HEK293 (cell line): Measurements from ENCODE around the gene ELOVL1.

Experiments
- HOXA7 ChIP-seq: sonication (generic); formaldehyde crosslinking; IDR thresholded peaks from 2 replicates; pipeline ENCODE4 v1.8.1; 2022; ENCODE audit warnings: missing genetic modification reagents, borderline replicate concordance
- IKZF3 ChIP-seq: fragments of 450-650 bp; IDR thresholded peaks from 2 replicates; pipeline ENCODE4 v1.5.0; 2018; ENCODE audit warnings: missing biosample characterization, mild to moderate bottlenecking, missing genetic modification characterization, moderate library complexity
- KLF16 ChIP-seq: fragments of 450-650 bp; formaldehyde crosslinking; IDR thresholded peaks from 2 replicates; pipeline ENCODE4 v1.5.1; 2017; ENCODE audit warnings: missing biosample characterization, missing genetic modification characterization
- KLF9 ChIP-seq: fragments of 450-650 bp; formaldehyde crosslinking; IDR thresholded peaks from 2 replicates; pipeline ENCODE4 v1.5.1; 2016; ENCODE audit warnings: missing biosample characterization, missing genetic modification characterization, low read depth
- RBAK ChIP-seq: fragments of 450-650 bp; formaldehyde crosslinking; IDR thresholded peaks from 2 replicates; pipeline ENCODE4 v1.5.1; 2016; ENCODE audit warnings: missing biosample characterization, missing genetic modification characterization
- SCRT2 ChIP-seq: fragments of 450-650 bp; formaldehyde crosslinking; IDR thresholded peaks from 2 replicates; pipeline ENCODE4 v1.5.1; 2016; ENCODE audit warnings: missing biosample characterization, missing genetic modification characterization
- TRIM28 ChIP-seq: IDR thresholded peaks from 2 replicates; pipeline ENCODE4 v1.6.1; 2011; ENCODE audit warnings: low read length, control low read depth, borderline replicate concordance
- YY2 ChIP-seq: fragments of 450-650 bp; formaldehyde crosslinking; IDR thresholded peaks from 2 replicates; pipeline ENCODE4 v1.5.1; 2016; ENCODE audit warnings: missing biosample characterization, missing genetic modification characterization
- ZNF10 ChIP-seq: fragments of 450-650 bp; formaldehyde crosslinking; IDR thresholded peaks from 2 replicates; pipeline ENCODE4 v1.5.1; 2017; ENCODE audit warnings: missing biosample characterization, missing genetic modification characterization
- ZNF112 ChIP-seq: fragments of 450-650 bp; formaldehyde crosslinking; IDR thresholded peaks from 2 replicates; pipeline ENCODE4 v1.5.0; 2017; ENCODE audit warnings: missing biosample characterization, missing genetic modification characterization
- ZNF132 ChIP-seq: fragments of 450-650 bp; formaldehyde crosslinking; IDR thresholded peaks from 2 replicates; pipeline ENCODE4 v1.5.1; 2017; ENCODE audit warnings: missing biosample characterization, missing genetic modification characterization, borderline replicate concordance
- ZNF155 ChIP-seq: fragments of 450-650 bp; formaldehyde crosslinking; IDR thresholded peaks from 2 replicates; pipeline ENCODE4 v1.5.1; 2016; ENCODE audit warnings: missing biosample characterization, missing genetic modification characterization
- ZNF16 ChIP-seq: fragments of 450-650 bp; formaldehyde crosslinking; IDR thresholded peaks from 2 replicates; pipeline ENCODE4 v1.5.1; 2016; ENCODE audit warnings: low read depth, missing biosample characterization, missing genetic modification characterization
- ZNF174 ChIP-seq: fragments of 450-650 bp; formaldehyde crosslinking; IDR thresholded peaks from 2 replicates; pipeline ENCODE4 v1.5.0; 2017; ENCODE audit warnings: missing biosample characterization, mild to moderate bottlenecking, missing genetic modification characterization
- ZNF23 ChIP-seq: fragments of 450-650 bp; formaldehyde crosslinking; IDR thresholded peaks from 2 replicates; pipeline ENCODE4 v1.5.1; 2016; ENCODE audit warnings: missing biosample characterization, missing genetic modification characterization, borderline replicate concordance
- ZNF274 ChIP-seq, 2 experiments: fragments of 200-500 bp in 1 of 2; fragments of 450-650 bp in 1 of 2; sonication (Bioruptor generic) in 1 of 2; formaldehyde crosslinking in 1 of 2; IDR thresholded peaks; 2 replicates each; pipeline versions ENCODE4 v1.5.1 to v1.6.1; 2014 to 2016; ENCODE audit warnings: borderline replicate concordance in 1 of 2, inconsistent platforms in 1 of 2, low read length in 1 of 2, missing biosample characterization in 1 of 2, missing genetic modification characterization in 1 of 2
- ZNF324 ChIP-seq: fragments of 450-650 bp; formaldehyde crosslinking; IDR thresholded peaks from 2 replicates; pipeline ENCODE4 v1.5.1; 2016; ENCODE audit warnings: missing biosample characterization, missing genetic modification characterization
- ZNF335 ChIP-seq: fragments of 450-650 bp; formaldehyde crosslinking; conservative IDR thresholded peaks from 2 replicates; pipeline ENCODE4 v1.5.1; 2016; ENCODE audit warnings: missing biosample characterization, missing genetic modification characterization
- ZNF37A ChIP-seq: fragments of 450-650 bp; IDR thresholded peaks from 2 replicates; pipeline ENCODE4 v1.5.1; 2018; ENCODE audit warnings: missing biosample characterization, missing genetic modification characterization
- ZNF433 ChIP-seq: fragments of 450-650 bp; formaldehyde crosslinking; IDR thresholded peaks from 2 replicates; pipeline ENCODE4 v1.5.1; 2016; ENCODE audit warnings: missing biosample characterization, missing genetic modification characterization, low read depth
- ZNF510 ChIP-seq: fragments of 450-650 bp; formaldehyde crosslinking; IDR thresholded peaks from 2 replicates; pipeline ENCODE4 v1.5.1; 2018; ENCODE audit warnings: mild to moderate bottlenecking, missing genetic modification characterization, missing biosample characterization; ENCODE audit not compliant: insufficient replicate concordance
- ZNF549 ChIP-seq: fragments of 450-650 bp; IDR thresholded peaks from 2 replicates; pipeline ENCODE4 v1.5.1; 2018; ENCODE audit warnings: missing biosample characterization, missing genetic modification characterization, mild to moderate bottlenecking, inconsistent platforms, moderate library complexity
- ZNF555 ChIP-seq: fragments of 450-650 bp; formaldehyde crosslinking; conservative IDR thresholded peaks from 2 replicates; pipeline ENCODE4 v1.5.1; 2017; ENCODE audit warnings: missing biosample characterization, mild to moderate bottlenecking, missing genetic modification characterization, inconsistent platforms
- ZNF624 ChIP-seq: fragments of 450-650 bp; formaldehyde crosslinking; IDR thresholded peaks from 2 replicates; pipeline ENCODE4 v1.5.1; 2017; ENCODE audit warnings: missing biosample characterization, missing genetic modification characterization
- ZNF654 ChIP-seq: fragments of 450-650 bp; formaldehyde crosslinking; IDR thresholded peaks from 2 replicates; pipeline ENCODE4 v1.5.1; 2016; ENCODE audit warnings: low read depth, missing biosample characterization, missing genetic modification characterization
- ZNF670 ChIP-seq: fragments of 450-650 bp; formaldehyde crosslinking; IDR thresholded peaks from 2 replicates; pipeline ENCODE4 v1.5.1; 2016; ENCODE audit warnings: missing biosample characterization, missing genetic modification characterization, low read depth
- ZNF701 ChIP-seq: fragments of 450-650 bp; formaldehyde crosslinking; IDR thresholded peaks from 2 replicates; pipeline ENCODE4 v1.5.1; 2016; ENCODE audit warnings: missing biosample characterization, missing genetic modification characterization
- ZNF791 ChIP-seq: fragments of 450-650 bp; formaldehyde crosslinking; IDR thresholded peaks from 2 replicates; pipeline ENCODE4 v1.5.1; 2016; ENCODE audit warnings: missing biosample characterization, missing genetic modification characterization
- ZNF830 ChIP-seq: fragments of 450-650 bp; IDR thresholded peaks from 2 replicates; pipeline ENCODE4 v1.5.0; 2018; ENCODE audit warnings: missing biosample characterization, missing genetic modification characterization, low read depth, mild to moderate bottlenecking, moderate library complexity
- TF ChIP-seq, protein P1 (sequence below): fragments of 450-650 bp; formaldehyde crosslinking; IDR thresholded peaks from 2 replicates; pipeline ENCODE4 v1.5.1; 2017; ENCODE audit warnings: missing biosample characterization, missing genetic modification characterization
- TF ChIP-seq, protein P2 (sequence below): fragments of 450-650 bp; formaldehyde crosslinking; IDR thresholded peaks from 2 replicates; pipeline ENCODE4 v1.5.1; 2016; ENCODE audit warnings: missing biosample characterization, missing genetic modification characterization
- TF ChIP-seq, protein P3 (sequence below): fragments of 450-650 bp; formaldehyde crosslinking; IDR thresholded peaks from 2 replicates; pipeline ENCODE4 v1.5.1; 2016; ENCODE audit warnings: missing biosample characterization, missing genetic modification characterization, borderline replicate concordance
- TF ChIP-seq, protein P4 (sequence below): fragments of 450-650 bp; formaldehyde crosslinking; IDR thresholded peaks from 2 replicates; pipeline ENCODE4 v1.5.1; 2016; ENCODE audit warnings: missing biosample characterization, missing genetic modification characterization

Gene ELOVL1

DNA sequence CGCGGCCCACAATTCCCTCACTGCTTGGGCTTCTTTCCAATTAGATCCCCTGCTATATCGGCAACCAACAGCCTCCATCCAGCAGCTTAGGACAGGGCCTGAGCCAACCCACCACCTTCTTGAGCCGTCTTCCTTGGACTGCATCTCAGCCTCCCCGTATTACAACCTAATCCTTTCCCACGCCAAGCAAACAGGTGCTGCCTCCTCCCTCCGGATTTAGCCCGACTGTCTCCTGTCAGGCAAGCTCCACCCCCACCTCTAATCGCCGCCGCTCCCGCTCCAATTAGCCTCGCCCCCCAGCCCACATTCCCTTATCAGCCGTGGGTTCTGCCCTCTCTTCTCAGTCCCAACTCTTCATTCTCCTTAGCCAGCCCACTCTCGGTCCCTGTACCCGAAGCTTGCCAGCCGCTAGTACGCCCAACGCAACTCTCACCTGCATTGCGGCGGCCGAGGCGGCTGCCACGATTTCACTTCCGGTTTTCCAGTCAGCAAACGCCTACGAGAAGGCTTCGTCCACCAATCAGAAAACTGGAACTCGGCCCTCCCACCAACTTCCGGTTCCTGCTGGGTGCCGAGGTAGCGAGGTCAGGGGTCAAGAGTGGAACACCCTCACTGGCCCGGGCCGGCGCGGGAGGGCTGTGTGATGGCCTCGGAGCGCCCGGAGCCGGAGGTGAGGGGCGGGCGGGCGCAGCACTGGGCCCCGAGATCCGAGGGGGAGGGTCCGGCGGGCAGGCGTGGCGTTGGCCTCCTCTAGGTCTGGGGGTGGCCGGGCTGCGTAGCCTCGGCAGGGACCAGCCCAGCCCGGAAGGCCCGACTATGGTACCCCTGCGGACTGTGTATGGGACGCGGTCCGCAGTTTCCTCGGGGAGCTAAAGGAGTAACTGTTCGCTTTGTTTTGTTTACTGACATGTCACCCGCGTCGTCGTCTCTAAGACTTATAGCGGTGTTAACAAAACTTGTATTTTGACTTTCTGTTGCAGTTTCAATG is 21.8 kb upstream of the ELOVL1 start, which contains the start of the genes MED8 and SZT2 (continued):
- no peak for TF ChIP-seq ZNF701 (tag by site-specific recombination)
- TF ChIP-seq ZNF335 (tag by site-specific recombination), result peak; percentile 98
- no peak for TF ChIP-seq ZNF174 (tag by site-specific recombination)
- no peak for TF ChIP-seq ZNF510 (tag by site-specific recombination)
- no peak for TF ChIP-seq ZNF654
- peak; percentile 61 for TF ChIP-seq KLF9 (tag by site-specific recombination)
- TF ChIP-seq ZNF37A (tag by site-specific recombination), result no peak
- TF ChIP-seq ZNF830, result no peak
- TF ChIP-seq IKZF3 (tag by site-specific recombination), result no peak
- TF ChIP-seq TRIM28, result no peak
- TF ChIP-seq, protein P1, sequence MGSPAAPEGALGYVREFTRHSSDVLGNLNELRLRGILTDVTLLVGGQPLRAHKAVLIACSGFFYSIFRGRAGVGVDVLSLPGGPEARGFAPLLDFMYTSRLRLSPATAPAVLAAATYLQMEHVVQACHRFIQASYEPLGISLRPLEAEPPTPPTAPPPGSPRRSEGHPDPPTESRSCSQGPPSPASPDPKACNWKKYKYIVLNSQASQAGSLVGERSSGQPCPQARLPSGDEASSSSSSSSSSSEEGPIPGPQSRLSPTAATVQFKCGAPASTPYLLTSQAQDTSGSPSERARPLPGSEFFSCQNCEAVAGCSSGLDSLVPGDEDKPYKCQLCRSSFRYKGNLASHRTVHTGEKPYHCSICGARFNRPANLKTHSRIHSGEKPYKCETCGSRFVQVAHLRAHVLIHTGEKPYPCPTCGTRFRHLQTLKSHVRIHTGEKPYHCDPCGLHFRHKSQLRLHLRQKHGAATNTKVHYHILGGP (tag by site-specific recombination), result no peak
- TF ChIP-seq, protein P2, sequence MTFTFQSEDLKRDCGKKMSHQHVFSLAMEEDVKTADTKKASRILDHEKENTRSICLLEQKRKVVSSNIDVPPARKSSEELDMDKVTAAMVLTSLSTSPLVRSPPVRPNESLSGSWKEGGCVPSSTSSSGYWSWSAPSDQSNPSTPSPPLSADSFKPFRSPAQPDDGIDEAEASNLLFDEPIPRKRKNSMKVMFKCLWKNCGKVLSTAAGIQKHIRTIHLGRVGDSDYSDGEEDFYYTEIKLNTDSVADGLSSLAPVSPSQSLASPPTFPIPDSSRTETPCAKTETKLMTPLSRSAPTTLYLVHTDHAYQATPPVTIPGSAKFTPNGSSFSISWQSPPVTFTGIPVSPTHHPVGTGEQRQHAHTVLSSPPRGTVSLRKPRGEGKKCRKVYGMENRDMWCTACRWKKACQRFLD (tag by site-specific recombination), result no peak
- no peak for TF ChIP-seq ZNF791 (tag by site-specific recombination)
- TF ChIP-seq ZNF155 (tag by site-specific recombination), result no peak
- no peak for TF ChIP-seq ZNF23 (tag by site-specific recombination)
- no peak for TF ChIP-seq ZNF670
- TF ChIP-seq ZNF10 (tag by site-specific recombination), result no peak
- TF ChIP-seq ZNF132 (tag by site-specific recombination), result no peak
- TF ChIP-seq KLF16 (tag by site-specific recombination), result peak; percentile 91
- no peak for TF ChIP-seq ZNF112
- TF ChIP-seq HOXA7 (CRISPR knock-in tag), result no peak
- TF ChIP-seq ZNF433 (tag by site-specific recombination), result no peak
- no peak for TF ChIP-seq ZNF549 (tag by site-specific recombination)
- TF ChIP-seq, protein P3, sequence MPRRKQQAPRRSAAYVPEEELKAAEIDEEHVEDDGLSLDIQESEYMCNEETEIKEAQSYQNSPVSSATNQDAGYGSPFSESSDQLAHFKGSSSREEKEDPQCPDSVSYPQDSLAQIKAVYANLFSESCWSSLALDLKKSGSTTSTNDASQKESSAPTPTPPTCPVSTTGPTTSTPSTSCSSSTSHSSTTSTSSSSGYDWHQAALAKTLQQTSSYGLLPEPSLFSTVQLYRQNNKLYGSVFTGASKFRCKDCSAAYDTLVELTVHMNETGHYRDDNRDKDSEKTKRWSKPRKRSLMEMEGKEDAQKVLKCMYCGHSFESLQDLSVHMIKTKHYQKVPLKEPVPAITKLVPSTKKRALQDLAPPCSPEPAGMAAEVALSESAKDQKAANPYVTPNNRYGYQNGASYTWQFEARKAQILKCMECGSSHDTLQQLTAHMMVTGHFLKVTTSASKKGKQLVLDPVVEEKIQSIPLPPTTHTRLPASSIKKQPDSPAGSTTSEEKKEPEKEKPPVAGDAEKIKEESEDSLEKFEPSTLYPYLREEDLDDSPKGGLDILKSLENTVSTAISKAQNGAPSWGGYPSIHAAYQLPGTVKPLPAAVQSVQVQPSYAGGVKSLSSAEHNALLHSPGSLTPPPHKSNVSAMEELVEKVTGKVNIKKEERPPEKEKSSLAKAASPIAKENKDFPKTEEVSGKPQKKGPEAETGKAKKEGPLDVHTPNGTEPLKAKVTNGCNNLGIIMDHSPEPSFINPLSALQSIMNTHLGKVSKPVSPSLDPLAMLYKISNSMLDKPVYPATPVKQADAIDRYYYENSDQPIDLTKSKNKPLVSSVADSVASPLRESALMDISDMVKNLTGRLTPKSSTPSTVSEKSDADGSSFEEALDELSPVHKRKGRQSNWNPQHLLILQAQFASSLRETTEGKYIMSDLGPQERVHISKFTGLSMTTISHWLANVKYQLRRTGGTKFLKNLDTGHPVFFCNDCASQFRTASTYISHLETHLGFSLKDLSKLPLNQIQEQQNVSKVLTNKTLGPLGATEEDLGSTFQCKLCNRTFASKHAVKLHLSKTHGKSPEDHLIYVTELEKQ, result no peak
- no peak for TF ChIP-seq RBAK (tag by site-specific recombination)
- TF ChIP-seq SCRT2 (tag by site-specific recombination), result peak; percentile 100
- peak; percentile 68 for TF ChIP-seq ZNF324 (tag by site-specific recombination)
- TF ChIP-seq ZNF274 (IDR thresholded peaks at IDR 0.05; ENCODE audit: low read length), result no peak
- no peak for TF ChIP-seq ZNF274 (tag by site-specific recombination; IDR thresholded peaks at IDR 0.05; ENCODE audit: borderline replicate concordance)
- TF ChIP-seq ZNF624, result no peak
- TF ChIP-seq, protein P4, sequence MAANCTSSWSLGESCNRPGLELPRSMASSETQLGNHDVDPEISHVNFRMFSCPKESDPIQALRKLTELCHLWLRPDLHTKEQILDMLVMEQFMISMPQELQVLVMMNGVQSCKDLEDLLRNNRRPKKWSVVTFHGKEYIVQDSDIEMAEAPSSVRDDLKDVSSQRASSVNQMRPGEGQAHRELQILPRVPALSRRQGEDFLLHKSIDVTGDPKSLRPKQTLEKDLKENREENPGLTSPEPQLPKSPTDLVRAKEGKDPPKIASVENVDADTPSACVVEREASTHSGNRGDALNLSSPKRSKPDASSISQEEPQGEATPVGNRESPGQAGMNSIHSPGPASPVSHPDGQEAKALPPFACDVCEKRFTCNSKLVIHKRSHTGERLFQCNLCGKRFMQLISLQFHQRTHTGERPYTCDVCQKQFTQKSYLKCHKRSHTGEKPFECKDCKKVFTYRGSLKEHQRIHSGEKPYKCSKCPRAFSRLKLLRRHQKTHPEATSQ (tag by site-specific recombination), result no peak
- no peak for TF ChIP-seq YY2 (tag by site-specific recombination)
- no peak for TF ChIP-seq ZNF555 (tag by site-specific recombination)
- TF ChIP-seq ZNF16, result no peak
